Activated CD8-positive, alpha-beta T cell treated with anti-CD3 and anti-CD28 coated beads for 36 hours (primary cell): ENCODE measurements around the gene PNMA8A. TPM values are rescaled to one million over a fixed set of nuclear protein-coding genes. Genes with fewer than 3 reads are reported as not detected.
A peak's percentile ranks its signal among the peaks of the same experiment; 100 is the strongest.

ENCODE experiments used
- ATAC-seq: fragments of 200-7000 bp; cut with Tn5 transposase; one replicate; pipeline ENCODE4 v1.10.0; 2021; ENCODE audit warnings: mild to moderate bottlenecking, moderate library complexity
- CTCF ChIA-PET: fragments of 350-600 bp; sonication (Branson Sonifier 250); formaldehyde crosslinking; loops from one replicate; lab custom pipeline; 2021; ENCODE audit warnings: antibody characterized with exemption; lab: Charles Lee
- POLR2A ChIA-PET: fragments of 350-600 bp; sonication (Branson Sonifier 250); formaldehyde crosslinking; loops from one replicate; lab custom pipeline; 2021; ENCODE audit warnings: antibody characterized with exemption; lab: Charles Lee
- DNase-seq: peaks from one replicate; pipeline ENCODE4 v3.0.0-alpha.2; 2020
- H3K27ac Mint-ChIP-seq: one replicate; pipeline ENCODE4 v1.8.0; 2021; ENCODE audit warnings: mild to moderate bottlenecking, mixed read lengths
- H3K27me3 Mint-ChIP-seq: one replicate; pipeline ENCODE4 v1.8.0; 2021; ENCODE audit warnings: mixed read lengths
- H3K36me3 Mint-ChIP-seq: one replicate; pipeline ENCODE4 v1.8.0; 2021; ENCODE audit warnings: low read depth, mixed read lengths
- H3K4me1 Mint-ChIP-seq: one replicate; pipeline ENCODE4 v1.8.0; 2021; ENCODE audit warnings: low read depth, mixed read lengths
- H3K4me3 Mint-ChIP-seq: one replicate; pipeline ENCODE4 v1.8.0; 2021; ENCODE audit warnings: mild to moderate bottlenecking, moderate library complexity, mixed read lengths
- H3K9me3 Mint-ChIP-seq: one replicate; pipeline ENCODE4 v1.8.0; 2021; ENCODE audit warnings: mixed read lengths
- intact Hi-C: fragments of 100-400 bp; cut with micrococcal nuclease; formaldehyde crosslinking; loops from one replicate; pipeline ENCODE4 v1.10.0; 2022
- total RNA-seq, 2 experiments: library from RNA; stranded (reverse); gene quantifications; one replicate each; pipeline ENCODE4 v1.2.3, GENCODE V29; 2021
- TF ChIP-seq, protein P1 (sequence below): fragments of 200-600 bp; IDR thresholded peaks from one replicate; pipeline ENCODE4 v1.8.0; 2022; ENCODE audit warnings: antibody characterized with exemption, mild to moderate bottlenecking

The PNMA8A gene
- total RNA-seq, 2 experiments from 2014 or later, result not detected

DNA sequence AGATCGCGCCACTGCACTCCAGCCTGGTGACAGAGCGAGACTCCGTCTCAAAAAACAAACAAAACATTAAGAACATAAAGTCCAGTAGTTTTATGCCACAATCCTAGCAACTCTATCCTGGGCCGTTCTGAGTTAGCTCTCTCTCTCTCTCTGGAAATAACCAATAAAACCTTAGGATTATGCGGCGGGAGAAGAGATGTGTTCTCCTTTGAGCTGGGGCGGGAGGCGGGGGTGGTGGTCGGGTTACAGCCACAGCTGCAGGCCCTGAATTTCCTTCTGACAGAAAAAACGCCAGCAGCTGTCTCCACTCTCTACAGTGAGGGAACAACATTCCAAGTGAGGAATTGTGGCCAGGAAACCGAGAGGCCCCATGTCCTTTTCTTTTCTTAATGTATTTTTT, 9.1 kb upstream of the PNMA8A start:
- ATAC-seq, result no peak
- intact Hi-C loops, result no loop called here
- POLR2A ChIA-PET, result no interaction called here
- H3K4me1 Mint-ChIP-seq, result peaks cover 3% of the 10 kb centered on the region
- DNase-seq, result no peak
- TF ChIP-seq, protein P1, sequence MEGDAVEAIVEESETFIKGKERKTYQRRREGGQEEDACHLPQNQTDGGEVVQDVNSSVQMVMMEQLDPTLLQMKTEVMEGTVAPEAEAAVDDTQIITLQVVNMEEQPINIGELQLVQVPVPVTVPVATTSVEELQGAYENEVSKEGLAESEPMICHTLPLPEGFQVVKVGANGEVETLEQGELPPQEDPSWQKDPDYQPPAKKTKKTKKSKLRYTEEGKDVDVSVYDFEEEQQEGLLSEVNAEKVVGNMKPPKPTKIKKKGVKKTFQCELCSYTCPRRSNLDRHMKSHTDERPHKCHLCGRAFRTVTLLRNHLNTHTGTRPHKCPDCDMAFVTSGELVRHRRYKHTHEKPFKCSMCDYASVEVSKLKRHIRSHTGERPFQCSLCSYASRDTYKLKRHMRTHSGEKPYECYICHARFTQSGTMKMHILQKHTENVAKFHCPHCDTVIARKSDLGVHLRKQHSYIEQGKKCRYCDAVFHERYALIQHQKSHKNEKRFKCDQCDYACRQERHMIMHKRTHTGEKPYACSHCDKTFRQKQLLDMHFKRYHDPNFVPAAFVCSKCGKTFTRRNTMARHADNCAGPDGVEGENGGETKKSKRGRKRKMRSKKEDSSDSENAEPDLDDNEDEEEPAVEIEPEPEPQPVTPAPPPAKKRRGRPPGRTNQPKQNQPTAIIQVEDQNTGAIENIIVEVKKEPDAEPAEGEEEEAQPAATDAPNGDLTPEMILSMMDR, result no peak
- no peaks in the 10 kb centered on the region for H3K9me3 Mint-ChIP-seq
- no peak overlapping the region for H3K4me3 Mint-ChIP-seq
- no peak overlapping the region for H3K27ac Mint-ChIP-seq
- CTCF ChIA-PET, result interaction anchor here (1.6 kb wide), 1 partner anchor 84 kb away, joined by 6 read pairs; no protein-coding TSS in a partner anchor
- H3K36me3 Mint-ChIP-seq, result no peaks in the 10 kb centered on the region
- peaks cover 33% of the 10 kb centered on the region for H3K27me3 Mint-ChIP-seq

GRCh38 chr19:46478356-46478986, 7.1 kb upstream of the PNMA8A start:
- peak; percentile 27 for DNase-seq
- CTCF ChIA-PET, result interaction anchor here (1.2 kb wide), 1 partner anchor 59 kb away, joined by 4 read pairs; no protein-coding TSS in a partner anchor
- TF ChIP-seq, protein P1, result no peak
- Mint-ChIP-seq H3K36me3 (no peaks in the 10 kb centered on the region), H3K27me3 (peaks cover 38% of the 10 kb centered on the region), H3K4me1 (peaks cover 3% of the 10 kb centered on the region), H3K9me3 (no peaks in the 10 kb centered on the region), H3K27ac (no peak overlapping the region), H3K4me3 (no peak overlapping the region)
- intact Hi-C loops, result no loop called here
- POLR2A ChIA-PET, result no interaction called here
- peak; percentile 68 for ATAC-seq

- Mint-ChIP-seq H3K4me3 (no peak overlapping the region), H3K9me3 (no peaks in the 10 kb centered on the region), H3K27ac (no peak overlapping the region), H3K36me3 (no peaks in the 10 kb centered on the region), H3K4me1 (peaks cover 3% of the 10 kb centered on the region), H3K27me3 (peaks cover 42% of the 10 kb centered on the region)
- no peak for ATAC-seq
- CTCF ChIA-PET, result interaction anchor here (0.6 kb wide), 1 partner anchor 30 kb away, joined by 3 read pairs; no protein-coding TSS in a partner anchor
- POLR2A ChIA-PET, result no interaction called here
- intact Hi-C loops, result no loop called here
- no peak for DNase-seq
- TF ChIP-seq, protein P1, result no peak
Measured at GRCh38 chr19:46475986-46476385, 4.6 kb upstream of the PNMA8A start.

DNA sequence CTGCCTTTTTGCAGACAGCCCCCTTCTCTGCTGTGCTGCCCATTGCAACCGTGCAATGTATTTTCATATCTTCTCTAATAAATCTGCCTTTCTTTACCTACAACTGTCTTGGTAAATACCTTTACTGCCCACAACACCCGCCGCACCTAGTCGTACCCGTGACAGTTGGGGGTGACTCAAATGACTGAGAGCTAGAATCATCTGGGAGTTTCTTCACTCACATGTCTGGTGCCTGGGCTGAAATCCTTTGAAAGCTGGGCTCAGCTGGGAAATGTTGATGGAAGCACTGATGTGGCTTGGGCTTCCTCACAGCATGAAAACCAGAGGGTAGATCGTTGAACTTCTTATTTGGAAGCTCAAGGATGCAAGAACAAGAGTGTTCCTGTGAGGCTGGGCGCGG, 2.8 kb upstream of the PNMA8A start:
- ChIA-PET CTCF (interaction anchor here (0.7 to 1.8 kb wide), 3 partner anchors 8 to 72 kb away, joined by 3 to 6 read pairs (median 3); no protein-coding TSS in a partner anchor), POLR2A (no interaction called here)
- H3K27me3 Mint-ChIP-seq, result peaks cover 44% of the 10 kb centered on the region
- ATAC-seq (no peak), DNase-seq (no peak)
- TF ChIP-seq, protein P1, result no peak
- H3K4me3 Mint-ChIP-seq, result no peak overlapping the region
- H3K27ac Mint-ChIP-seq, result no peak overlapping the region
- intact Hi-C loops, result no loop called here
- H3K9me3 Mint-ChIP-seq, result no peaks in the 10 kb centered on the region
- peaks cover 3% of the 10 kb centered on the region for H3K4me1 Mint-ChIP-seq
- no peaks in the 10 kb centered on the region for H3K36me3 Mint-ChIP-seq

DNA sequence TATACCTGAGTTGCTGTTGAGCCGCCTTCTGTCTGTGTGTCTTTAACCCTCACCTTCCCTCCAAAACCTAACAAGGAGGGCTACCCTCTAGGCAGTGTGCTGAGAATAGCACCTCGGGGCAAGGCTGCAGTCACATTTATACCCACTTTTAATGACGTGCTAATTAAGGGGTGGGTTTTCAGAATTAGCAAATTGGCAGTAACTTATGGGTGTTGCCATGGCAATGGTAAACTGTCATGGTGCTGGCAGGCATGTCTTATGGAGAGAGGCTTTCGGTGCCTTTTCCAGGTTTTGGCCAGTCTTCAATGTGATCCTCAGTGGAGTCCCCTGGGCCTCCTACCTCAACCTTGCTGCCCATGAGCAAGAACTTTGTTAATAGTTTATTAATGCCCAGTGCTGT, 1.2 kb upstream of the PNMA8A start:
- ChIA-PET CTCF (interaction anchor here (1.3 to 1.8 kb wide), 3 partner anchors 10 to 77 kb away, joined by 3 to 6 read pairs (median 5); no protein-coding TSS in a partner anchor), POLR2A (no interaction called here)
- Mint-ChIP-seq H3K36me3 (no peaks in the 10 kb centered on the region), H3K4me1 (no peaks in the 10 kb centered on the region), H3K9me3 (no peaks in the 10 kb centered on the region), H3K27me3 (peaks cover 39% of the 10 kb centered on the region), H3K27ac (no peak overlapping the region), H3K4me3 (no peak overlapping the region)
- intact Hi-C loops, result no loop called here
- TF ChIP-seq, protein P1, result no peak
- no peak for ATAC-seq
- DNase-seq, result no peak
